HCT116 (cell line): Measurements from ENCODE around the gene CETP. TPM values are rescaled to one million over a fixed set of nuclear protein-coding genes. Genes with fewer than 3 reads are reported as not detected.

Experiments
- ATAC-seq: fragments of 200-7000 bp; cut with Tn5 transposase; 2 replicates; pipeline ENCODE4 v1.9.1; 2020; ENCODE audit warnings: mild to moderate bottlenecking, moderate library complexity
- BruUV-seq: library from RNA; stranded (reverse); fragments of 400-500 nt; replicated peaks from 2 replicates; lab custom pipeline; 2021; lab: Mats Ljungman, UMichigan
- CTCF ChIA-PET: fragments of 300-600 bp; sonication (Branson Sonifier 250); formaldehyde crosslinking; loops from one replicate; lab custom pipeline; 2021; ENCODE audit warnings: antibody characterized with exemption; lab: Charles Lee
- POLR2A ChIA-PET: fragments of 300-600, 350-600 bp; sonication (Branson Sonifier 250); formaldehyde crosslinking; loops from one replicate; lab custom pipeline; 2021; ENCODE audit warnings: antibody characterized with exemption; lab: Charles Lee
- RAD21 ChIA-PET, 2 experiments: fragments of 300-600 bp; sonication (Branson Sonifier 250); formaldehyde crosslinking; loops; one replicate each; lab custom pipeline; 2023; ENCODE audit warnings: low total read pairs in 2 of 2; ENCODE audit not compliant: uncharacterized antibody in 2 of 2, unreplicated experiment in 2 of 2, low non-redundant PET in 1 of 2; lab: Charles Lee
- DNase-seq: peaks from one replicate; pipeline ENCODE4 v3.0.0-alpha.2; 2010; ENCODE audit warnings: low read depth, low spot score
- H2AFZ ChIP-seq: fragments of 200-600 bp; shearing (Covaris generic), sonication (generic); 2 replicates; pipeline ENCODE4 v1.6.1; 2017; ENCODE audit warnings: low read depth, mixed run types, mixed read lengths, antibody characterized with exemption, low read length; ENCODE audit not compliant: poor library complexity, severe bottlenecking
- H3K27ac ChIP-seq: 2 replicates; pipeline ENCODE4 v1.5.1; 2012; ENCODE audit warnings: low read depth, low read length
- H3K27me3 ChIP-seq: fragments of 200-600 bp; sonication (generic); 2 replicates; pipeline ENCODE4 v1.6.1; 2016; ENCODE audit warnings: mixed run types, low read length, mixed read lengths; ENCODE audit not compliant: insufficient read depth
- H3K36me3 ChIP-seq, 2 experiments: fragments of 200-500 bp in 1 of 2; fragments of 200-600 bp in 1 of 2; sonication (Bioruptor generic) in 1 of 2; sonication (generic) in 1 of 2; 2 replicates each; pipeline versions ENCODE4 v1.5.1 to v1.6.1; 2014 to 2016; ENCODE audit warnings: low read length in 2 of 2, inconsistent platforms in 1 of 2, mixed read lengths in 1 of 2, mixed run types in 1 of 2; ENCODE audit not compliant: insufficient read depth in 2 of 2, control insufficient read depth in 1 of 2
- H3K4me1 ChIP-seq, 2 experiments: fragments of 200-600 bp in 1 of 2; sonication (generic) in 1 of 2; 2 replicates each; pipeline versions ENCODE4 v1.5.1 to v1.6.1; 2012 to 2017; ENCODE audit warnings: low read length in 2 of 2, inconsistent platforms in 1 of 2, mild to moderate bottlenecking in 1 of 2, mixed read lengths in 1 of 2, mixed run types in 1 of 2, moderate library complexity in 1 of 2; ENCODE audit not compliant: insufficient read depth in 2 of 2, control insufficient read depth in 1 of 2
- H3K4me2 ChIP-seq: fragments of 200-600 bp; sonication (generic); 2 replicates; pipeline ENCODE4 v1.6.1; 2017; ENCODE audit warnings: mixed run types, low read length, mixed read lengths
- H3K4me3 ChIP-seq, 2 experiments: fragments of 200-600 bp in 1 of 2; sonication (generic) in 1 of 2; replicated peaks in 1 of 2; 2 replicates each; pipeline ENCODE4 v1.5.1; 2011 to 2016; ENCODE audit warnings: low read length in 2 of 2, control low read depth in 1 of 2, low read depth in 1 of 2, mild to moderate bottlenecking in 1 of 2, mixed read lengths in 1 of 2, mixed run types in 1 of 2
- H3K79me2 ChIP-seq: fragments of 200-600 bp; sonication (generic); 2 replicates; pipeline ENCODE4 v1.6.1; 2017; ENCODE audit warnings: mild to moderate bottlenecking, mixed run types, low read length, moderate library complexity, mixed read lengths; ENCODE audit not compliant: insufficient read depth
- H3K9ac ChIP-seq: fragments of 200-600 bp; sonication (generic); 2 replicates; pipeline ENCODE4 v1.6.1; 2016; ENCODE audit warnings: low read length, mixed read lengths
- H3K9me2 ChIP-seq: fragments of 200-600 bp; sonication (generic), shearing (Covaris generic); 2 replicates; pipeline ENCODE4 v1.6.1; 2017; ENCODE audit warnings: mixed run types, mild to moderate bottlenecking, moderate library complexity; ENCODE audit not compliant: insufficient read depth
- H3K9me3 ChIP-seq, 2 experiments: fragments of 200-500 bp in 1 of 2; fragments of 200-600 bp in 1 of 2; sonication (Bioruptor generic) in 1 of 2; sonication (generic) in 1 of 2; 2 replicates each; pipeline ENCODE4 v1.6.1; 2014 to 2017; ENCODE audit warnings: low read length in 2 of 2, mixed read lengths in 2 of 2, inconsistent platforms in 1 of 2, low read depth in 1 of 2, mild to moderate bottlenecking in 1 of 2, mixed run types in 1 of 2, moderate library complexity in 1 of 2; ENCODE audit not compliant: control insufficient read depth in 1 of 2, insufficient read depth in 1 of 2
- H4K20me1 ChIP-seq: fragments of 200-600 bp; sonication (generic), shearing (Covaris generic); 2 replicates; pipeline ENCODE4 v1.6.1; 2017; ENCODE audit warnings: mixed run types, mild to moderate bottlenecking, moderate library complexity; ENCODE audit not compliant: insufficient read depth
- CBX3 ChIP-seq: IDR thresholded peaks from 2 replicates; pipeline ENCODE4 v1.6.1; 2012; ENCODE audit warnings: low read depth
- CEBPB ChIP-seq: IDR thresholded peaks from 2 replicates; pipeline ENCODE4 v1.6.1; 2012; ENCODE audit warnings: low read depth
- EGR1 ChIP-seq: IDR thresholded peaks from 2 replicates; pipeline ENCODE4 v1.6.1; 2012; ENCODE audit warnings: low read depth
- ELF1 ChIP-seq: IDR thresholded peaks from 2 replicates; pipeline ENCODE4 v1.6.1; 2012; ENCODE audit warnings: low read depth, borderline replicate concordance
- EZH2phosphoT487 ChIP-seq: fragments of 200-600 bp; IDR thresholded peaks from 2 replicates; pipeline ENCODE4 v1.6.1; 2018; ENCODE audit warnings: antibody characterized with exemption, borderline replicate concordance
- FOSL1 ChIP-seq: IDR thresholded peaks from 2 replicates; pipeline ENCODE4 v1.6.1; 2012; ENCODE audit warnings: low read depth
- JUND ChIP-seq: IDR thresholded peaks from 2 replicates; pipeline ENCODE4 v1.6.1; 2012
- MAX ChIP-seq: IDR thresholded peaks from 2 replicates; pipeline ENCODE4 v1.6.1; 2012
- RAD21 ChIP-seq: IDR thresholded peaks from 2 replicates; pipeline ENCODE4 v1.6.1; 2012; ENCODE audit warnings: low read depth, mild to moderate bottlenecking
- REST ChIP-seq: IDR thresholded peaks from 2 replicates; pipeline ENCODE4 v1.6.1; 2012; ENCODE audit warnings: low read depth
- SIN3A ChIP-seq: IDR thresholded peaks from 2 replicates; pipeline ENCODE4 v1.6.1; 2012; ENCODE audit warnings: low read depth
- SP1 ChIP-seq: IDR thresholded peaks from 2 replicates; pipeline ENCODE4 v1.6.1; 2012; ENCODE audit warnings: low read depth
- YY1 ChIP-seq: IDR thresholded peaks from 2 replicates; pipeline ENCODE4 v1.6.1; 2011; ENCODE audit warnings: low read length, low read depth, moderate library complexity, mild to moderate bottlenecking; ENCODE audit not compliant: insufficient replicate concordance; ENCODE audit errors: extremely low read depth
- ZBTB33 ChIP-seq: IDR thresholded peaks from 2 replicates; pipeline ENCODE4 v1.6.1; 2011; ENCODE audit warnings: mild to moderate bottlenecking, low read length, moderate library complexity; ENCODE audit not compliant: insufficient replicate concordance; ENCODE audit errors: extremely low read depth
- ZFX ChIP-seq: fragments of 450-650 bp; IDR thresholded peaks from 2 replicates; pipeline ENCODE4 v1.6.1; 2017
- ZNF274 ChIP-seq: fragments of 200-500 bp; sonication (Bioruptor generic); IDR thresholded peaks from 2 replicates; pipeline ENCODE4 v1.6.1; 2014; ENCODE audit warnings: mild to moderate bottlenecking, low read depth, low read length, inconsistent platforms
- intact Hi-C: fragments of 100-400 bp; cut with micrococcal nuclease; formaldehyde crosslinking; loops from 2 replicates; pipeline ENCODE4 v1.10.0; 2022
- total RNA-seq: library from RNA; stranded (reverse); gene quantifications from one replicate; pipeline ENCODE4 v1.2.1, GENCODE V29; 2021; ENCODE audit not compliant: unreplicated experiment

CETP gene
- total RNA-seq, 1 experiment from 2014 or later = not detected

GRCh38 chr16:57024894-57025680, 63.3 kb downstream of the CETP start (continued):
- TF ChIP-seq ZBTB33 (no peak), ELF1 (no peak)

GRCh38 chr16:57025941-57026777, 64.4 kb downstream of the CETP start:
- no TSS peak for BruUV-seq
- no peak for TF ChIP-seq MAX
- no peak for TF ChIP-seq FOSL1
- no peak for TF ChIP-seq SIN3A
- no peak for TF ChIP-seq YY1
- TF ChIP-seq CEBPB = no peak
- no peak for TF ChIP-seq ZNF274
- TF ChIP-seq ZBTB33 = no peak
- TF ChIP-seq EZH2phosphoT487 = no peak
- TF ChIP-seq CBX3 = no peak
- no peak for TF ChIP-seq ELF1
- no peak for TF ChIP-seq REST
- no peak for TF ChIP-seq EGR1
- TF ChIP-seq JUND = no peak
- no peak for TF ChIP-seq ZFX
- TF ChIP-seq RAD21 = no peak
- TF ChIP-seq SP1 = no peak
- TF ChIP-seq, all 23 proteins: peak for 0
- H3K79me2 ChIP-seq = no peaks in the 10 kb centered on the region
- H3K9me3 ChIP-seq = no peaks in the 10 kb centered on the region
- no peaks in the 10 kb centered on the region for H3K36me3 ChIP-seq
- no peak overlapping the region for H3K4me3 ChIP-seq
- intact Hi-C loops = no loop called here
- ChIA-PET POLR2A (no interaction called here), RAD21 (no interaction called here), CTCF (no interaction called here)
- no peak overlapping the region for H3K4me2 ChIP-seq
- no peak for DNase-seq
- no peak overlapping the region for H2AFZ ChIP-seq
- no peak for ATAC-seq
- H4K20me1 ChIP-seq = no peaks in the 10 kb centered on the region
- H3K9me2 ChIP-seq = no peaks in the 10 kb centered on the region
- no peak overlapping the region for H3K9ac ChIP-seq
- no peaks in the 10 kb centered on the region for H3K4me1 ChIP-seq
- no peak overlapping the region for H3K27ac ChIP-seq
- H3K27me3 ChIP-seq = no peaks in the 10 kb centered on the region
